Activated CD4-positive, alpha-beta T cell treated with anti-CD3 and anti-CD28 coated beads, Interleukin-2, amount 50 U/mL, for 24 hours (primary cell): Measurements from ENCODE around the gene TMBIM4.

ENCODE experiments used
- DNase-seq, 2 donors: peaks; one replicate each; pipeline ENCODE4 v3.0.0-alpha.2; 2020; ENCODE audit warnings: low read depth in 1 of 2, low spot score in 1 of 2

The TMBIM4 gene

DNA sequence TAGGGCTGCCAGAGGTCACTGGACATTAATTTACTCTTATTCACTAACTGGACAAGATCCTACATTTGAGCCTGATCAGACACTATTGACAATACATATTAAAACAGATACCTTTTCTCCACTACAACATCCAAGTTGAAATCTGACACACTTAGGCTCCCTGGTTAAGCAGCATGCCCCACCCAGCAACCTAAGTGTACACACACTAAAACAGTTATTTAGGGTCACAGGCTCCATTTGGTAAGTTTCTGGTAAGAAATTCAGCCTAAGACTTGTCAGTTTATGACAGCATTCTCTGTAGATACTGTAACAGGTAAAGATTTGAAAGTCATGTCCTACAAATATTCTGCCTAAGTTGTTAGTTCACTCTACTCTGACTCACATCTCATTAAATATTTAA is 27.0 kb downstream of the TMBIM4 start:
- DNase-seq = no peak

DNA sequence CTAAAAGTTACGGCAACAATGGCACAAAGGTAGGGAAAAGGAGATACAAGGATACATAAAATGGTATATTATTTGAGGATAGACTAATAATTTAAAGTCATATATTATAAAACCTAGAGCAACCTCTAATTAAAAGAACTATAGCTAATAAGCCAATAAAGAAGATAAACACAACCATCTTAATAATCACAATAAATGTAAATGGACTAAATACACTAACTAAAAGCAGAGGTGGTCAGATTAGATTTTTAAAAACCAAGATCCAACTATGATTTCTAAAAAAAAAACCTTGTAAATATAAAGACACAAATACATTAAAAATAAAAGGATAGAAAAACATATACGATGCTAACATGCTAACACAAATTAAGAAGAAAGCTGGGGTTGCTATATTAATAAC is 28.5 kb downstream of the TMBIM4 start:
- no peak for DNase-seq

DNA sequence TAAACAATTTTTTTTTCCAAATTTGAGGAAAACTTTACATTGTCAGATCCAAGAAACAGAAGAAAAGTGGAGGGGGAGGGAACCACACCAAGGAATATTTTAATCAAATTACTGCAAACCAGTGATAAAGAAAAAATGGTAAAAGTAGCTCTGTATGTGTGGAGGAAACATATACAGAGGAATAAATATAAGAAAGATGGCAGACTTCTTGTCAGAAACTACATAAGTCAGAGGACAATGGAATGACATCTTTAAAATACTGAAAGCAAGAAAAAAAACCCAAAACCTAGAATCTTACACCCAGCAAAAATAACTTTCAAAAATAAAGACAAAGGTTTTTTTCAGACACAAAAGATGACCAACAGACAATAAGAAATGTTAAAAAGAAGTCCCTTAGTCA is 29.1 kb downstream of the TMBIM4 start:
- DNase-seq = no peak

DNA sequence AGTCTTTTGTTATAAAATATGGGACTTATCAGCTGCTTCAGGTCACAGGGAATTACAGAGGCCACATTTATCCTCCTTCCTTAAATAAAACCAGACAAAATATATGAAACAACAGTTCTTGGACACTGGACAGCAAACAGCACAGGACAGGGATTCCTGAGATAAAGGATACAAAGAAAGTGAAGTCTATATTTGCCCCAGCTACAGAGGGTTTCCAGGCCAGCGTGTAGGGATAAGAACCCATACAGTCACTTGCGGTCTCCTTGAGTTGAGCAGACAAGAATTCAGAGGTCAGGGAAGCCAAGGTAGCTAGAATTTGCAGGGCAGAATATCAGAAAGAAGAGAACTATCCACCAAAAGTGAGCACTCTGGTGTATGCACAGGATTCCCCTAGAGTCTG is 30.5 kb downstream of the TMBIM4 start:
- DNase-seq = no peak

DNA sequence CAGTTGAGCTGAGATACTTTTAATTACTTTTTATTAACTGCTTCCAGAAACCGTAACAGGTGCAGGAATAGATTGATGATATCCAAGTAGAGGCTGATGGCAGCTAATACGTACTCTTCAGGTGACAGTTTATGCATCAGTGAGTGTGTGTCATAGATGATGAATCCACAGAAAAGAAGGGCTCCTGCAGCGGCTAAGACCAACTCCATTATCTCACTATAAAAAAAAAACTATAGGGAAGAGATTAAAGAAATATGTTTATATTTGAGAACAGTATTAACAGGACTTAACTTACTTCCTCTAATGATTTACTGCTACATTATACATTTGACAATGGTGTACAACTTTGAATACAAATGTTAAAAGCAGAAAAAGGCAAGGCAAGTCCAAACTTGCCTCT is 31.9 kb downstream of the TMBIM4 start:
- no peak for DNase-seq

DNA sequence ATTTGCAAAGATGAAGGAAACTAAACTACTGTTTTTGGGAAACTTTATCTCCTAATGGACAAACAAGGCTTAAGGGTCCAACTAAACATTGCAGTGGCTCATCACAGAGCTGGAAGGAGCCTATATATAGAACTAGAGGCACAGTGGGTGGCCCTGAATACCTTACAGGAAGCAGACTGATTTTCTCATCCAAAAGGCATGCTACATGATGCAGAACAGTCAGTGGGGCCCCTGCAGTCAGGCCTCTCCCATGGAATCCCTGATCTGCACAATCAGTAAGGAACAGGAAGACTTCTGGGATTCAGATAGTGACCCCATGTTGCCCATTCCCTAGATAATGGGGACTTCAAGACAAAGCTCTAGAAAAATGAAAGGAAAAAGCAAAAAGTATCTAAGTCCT is 37.4 kb downstream of the TMBIM4 start:
- no peak for DNase-seq

DNA sequence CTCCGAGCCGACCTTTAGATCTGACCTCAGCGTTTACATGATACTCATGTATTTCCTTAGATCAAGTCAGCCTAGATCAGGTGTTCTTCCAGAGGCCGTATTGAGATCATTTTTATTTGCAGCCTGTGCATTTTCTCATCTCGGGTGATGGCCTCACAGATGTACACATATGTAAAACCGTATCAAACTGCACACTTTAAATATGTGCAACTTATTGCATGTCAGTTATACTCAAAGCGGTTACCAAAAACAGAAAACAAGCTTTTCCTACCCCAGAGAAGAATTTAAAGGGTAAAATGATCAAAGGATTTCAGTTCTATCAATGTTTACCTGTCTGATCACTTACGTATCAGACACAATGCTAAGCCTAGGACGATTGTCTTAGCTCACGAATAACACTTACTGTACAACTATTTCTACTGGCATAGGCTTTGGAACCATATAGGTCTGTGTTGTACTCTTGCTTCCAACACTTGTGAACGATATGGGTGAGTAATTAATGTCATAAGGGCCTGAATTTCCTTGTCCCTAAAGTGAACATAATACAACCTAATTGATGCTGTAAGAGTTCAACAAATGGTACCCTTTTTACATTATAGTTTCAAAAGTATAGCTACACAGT is 38.6 kb downstream of the TMBIM4 start:
- DNase-seq = no peak

DNA sequence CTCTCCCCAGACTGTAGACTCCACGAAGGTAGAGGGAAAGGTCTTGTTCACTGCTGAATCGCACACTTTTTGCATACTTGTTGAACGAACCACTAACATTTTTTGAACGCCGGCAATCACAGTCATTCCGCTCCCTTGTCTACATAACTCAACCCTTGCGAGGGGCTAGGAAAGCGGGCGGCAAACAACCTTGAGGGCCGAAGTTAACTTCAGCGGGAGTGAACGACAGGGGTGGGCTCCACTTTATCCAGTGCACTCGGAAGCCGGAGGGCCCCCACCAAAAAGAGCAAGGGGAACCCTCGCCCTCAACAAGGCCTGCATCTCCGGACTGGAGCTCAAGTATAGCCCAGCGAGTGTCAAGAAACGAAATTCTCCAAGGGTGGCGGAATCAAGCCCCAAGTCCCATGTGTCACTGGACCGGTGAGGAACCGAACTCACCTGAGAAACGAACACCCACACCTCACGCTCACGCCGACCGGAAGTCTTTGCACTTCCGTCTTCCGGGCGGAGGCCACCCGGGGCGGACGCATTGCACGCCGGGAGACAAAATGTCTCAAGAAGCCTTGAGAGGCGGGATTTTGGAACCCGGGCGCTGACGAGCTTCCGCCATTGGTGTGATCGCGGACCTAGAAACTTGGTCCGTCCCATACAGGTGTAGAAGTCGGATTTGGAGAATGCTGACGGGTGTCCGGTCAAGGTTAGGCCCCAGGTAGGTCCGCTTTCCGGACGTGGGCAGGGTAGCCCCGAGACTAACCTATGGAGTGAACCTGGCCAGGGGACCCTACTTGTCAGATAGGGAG is 39.3 kb downstream of the TMBIM4 start, which contains the start of gene LLPH:
LLPH (minus strand) TSS at position 484 of the 800 bp plus-strand sequence. CDS start 1,644 bp downstream, outside the sequence.
- peak; percentile 79 to 89 for DNase-seq

DNA sequence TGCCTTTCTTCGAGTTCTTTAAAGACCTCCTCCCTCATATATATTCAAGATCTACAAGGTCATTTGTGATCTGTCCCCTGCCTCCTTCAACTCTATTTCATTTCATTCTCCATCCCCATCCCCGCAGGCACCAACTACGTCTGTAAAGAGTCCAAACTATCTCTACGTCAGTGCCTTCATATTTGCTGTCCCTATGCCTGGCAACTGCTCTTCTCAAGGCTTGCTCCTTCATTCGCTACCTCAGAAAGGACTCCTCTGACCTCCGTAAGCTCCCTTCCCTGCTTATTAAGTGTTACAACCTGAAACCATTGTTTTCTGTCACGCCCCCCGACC is 39.9 kb downstream of the TMBIM4 start:
- no peak for DNase-seq

DNA sequence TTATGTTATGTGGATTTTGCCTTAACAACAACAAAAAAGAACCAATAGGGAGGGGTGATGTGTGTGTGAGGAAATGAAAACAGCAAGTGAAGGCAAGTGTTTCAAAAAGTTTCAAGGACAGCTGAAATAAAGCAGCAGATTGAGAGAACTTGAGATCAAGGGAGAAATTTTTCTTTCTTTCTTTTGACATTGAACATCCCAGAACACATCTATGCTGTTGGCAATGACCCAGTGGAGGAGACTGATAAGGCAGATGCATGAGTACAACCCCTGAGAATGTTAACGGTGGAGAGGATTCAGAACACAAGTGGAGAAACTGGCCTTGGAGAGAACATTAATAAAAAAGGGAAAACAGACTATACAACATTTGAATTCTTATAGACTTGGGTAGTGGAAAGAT is 42.1 kb downstream of the TMBIM4 start:
- no peak for DNase-seq

DNA sequence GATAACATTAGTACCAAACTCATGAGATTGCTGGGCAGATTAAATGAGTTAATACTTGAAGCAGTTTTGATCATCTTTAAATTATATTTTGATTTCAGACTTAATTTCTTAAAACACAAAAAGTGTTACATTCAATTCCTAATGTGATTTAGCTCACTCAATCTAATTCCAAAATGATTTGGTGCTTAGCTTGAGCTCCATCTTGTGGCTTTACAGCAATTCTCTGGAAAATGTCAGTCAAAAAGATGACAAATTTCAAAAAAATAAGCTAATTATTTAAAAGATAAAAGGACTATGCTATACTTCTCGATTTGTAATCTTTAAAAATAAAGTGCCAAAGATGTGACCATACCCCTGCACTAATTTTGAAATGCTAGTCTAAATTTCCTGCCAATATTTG is 49.3 kb downstream of the TMBIM4 start:
- DNase-seq = no peak

DNA sequence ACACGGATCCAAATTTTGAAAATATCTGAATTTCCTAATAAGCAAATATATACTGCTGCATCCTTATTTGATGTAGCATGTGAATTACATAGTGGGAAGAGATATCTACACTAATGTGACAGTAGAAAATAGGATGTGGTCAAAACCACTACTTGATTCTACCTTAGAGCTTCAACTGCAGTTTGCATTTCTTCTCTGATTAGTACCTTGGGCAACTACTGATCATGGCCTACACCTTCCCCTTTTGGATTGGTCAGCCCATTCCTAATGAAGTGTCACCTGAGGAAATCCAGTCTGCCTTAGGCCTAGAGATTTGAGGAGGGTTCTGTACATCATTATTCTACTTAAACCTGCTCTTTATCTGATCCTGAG is 49.9 kb downstream of the TMBIM4 start:
- no peak for DNase-seq

DNA sequence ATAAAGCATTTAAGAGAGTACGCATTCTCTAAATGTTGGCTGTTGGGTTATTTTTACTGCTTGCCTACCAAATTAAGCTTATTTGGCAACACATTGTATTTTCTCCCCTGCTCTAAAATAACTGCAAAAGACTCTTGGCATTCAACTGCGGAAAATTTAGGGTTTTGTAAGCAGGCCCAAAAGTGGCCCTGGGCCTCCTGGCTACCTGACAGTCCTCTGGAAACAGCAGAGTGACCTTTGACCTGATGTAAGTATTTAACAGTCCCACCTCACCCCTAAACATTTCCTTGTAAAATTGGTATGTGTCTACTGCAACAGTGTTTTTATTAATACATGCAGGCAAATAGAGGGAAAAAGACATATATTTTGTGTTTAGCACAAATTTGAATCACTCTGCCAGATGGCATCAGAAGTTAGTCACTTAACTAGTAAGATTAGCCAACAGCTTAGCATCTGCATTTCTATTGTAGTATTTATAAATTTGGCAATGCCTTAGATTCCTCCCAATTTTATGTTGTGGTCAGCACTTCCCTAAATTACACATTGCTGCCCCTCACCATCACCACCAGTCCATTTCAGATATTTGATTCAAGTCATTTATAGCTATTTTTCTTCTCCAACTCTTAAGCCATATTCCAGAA is 50.4 kb downstream of the TMBIM4 start:
- no peak for DNase-seq

DNA sequence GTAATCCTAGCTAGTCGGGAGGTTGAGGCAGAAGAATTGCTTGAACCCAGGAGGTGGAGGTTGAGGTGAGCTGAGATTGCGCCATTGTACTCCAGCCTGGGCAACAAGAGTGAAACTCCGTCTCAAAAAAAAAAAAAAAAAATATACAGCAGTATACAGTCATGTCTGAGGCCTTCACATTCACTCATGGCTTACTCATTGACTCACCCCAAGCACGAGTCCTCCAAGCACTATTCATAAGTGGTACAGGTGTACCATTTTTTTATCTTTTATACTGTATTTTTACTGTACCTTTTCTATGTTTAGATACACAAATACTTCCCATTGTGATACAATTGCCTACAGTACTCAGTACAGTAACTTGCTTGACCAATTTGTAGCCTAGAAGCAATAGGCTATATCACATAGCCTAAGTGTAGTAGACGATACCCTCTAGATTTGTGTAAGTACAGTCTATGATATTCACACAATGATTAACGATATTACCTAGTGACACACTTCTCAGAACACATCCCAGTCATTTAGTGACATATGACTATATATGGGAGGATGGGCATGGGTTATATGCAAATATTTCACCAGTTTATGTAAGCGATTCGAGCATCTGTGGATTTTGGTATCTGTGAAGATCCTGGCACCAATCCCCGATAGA is 51.4 kb downstream of the TMBIM4 start:
- DNase-seq = no peak

DNA sequence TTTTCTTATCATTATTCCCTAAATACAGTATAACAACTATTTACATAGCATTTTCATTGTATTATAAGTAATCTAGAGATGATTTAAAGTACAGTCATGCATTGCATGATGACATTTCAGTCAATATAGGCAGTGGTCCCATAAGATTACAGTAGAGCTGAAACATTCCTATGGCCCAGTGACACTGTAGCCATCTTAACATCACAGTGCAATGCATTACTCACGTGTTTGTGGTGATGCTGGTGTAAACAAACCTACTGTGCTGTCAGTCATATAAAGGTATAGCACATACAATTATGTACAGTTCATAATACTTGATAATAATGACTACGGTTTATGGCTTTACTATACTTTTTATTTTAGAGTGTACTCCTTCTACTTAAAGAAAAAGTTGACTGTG is 52.6 kb downstream of the TMBIM4 start:
- DNase-seq = no peak

DNA sequence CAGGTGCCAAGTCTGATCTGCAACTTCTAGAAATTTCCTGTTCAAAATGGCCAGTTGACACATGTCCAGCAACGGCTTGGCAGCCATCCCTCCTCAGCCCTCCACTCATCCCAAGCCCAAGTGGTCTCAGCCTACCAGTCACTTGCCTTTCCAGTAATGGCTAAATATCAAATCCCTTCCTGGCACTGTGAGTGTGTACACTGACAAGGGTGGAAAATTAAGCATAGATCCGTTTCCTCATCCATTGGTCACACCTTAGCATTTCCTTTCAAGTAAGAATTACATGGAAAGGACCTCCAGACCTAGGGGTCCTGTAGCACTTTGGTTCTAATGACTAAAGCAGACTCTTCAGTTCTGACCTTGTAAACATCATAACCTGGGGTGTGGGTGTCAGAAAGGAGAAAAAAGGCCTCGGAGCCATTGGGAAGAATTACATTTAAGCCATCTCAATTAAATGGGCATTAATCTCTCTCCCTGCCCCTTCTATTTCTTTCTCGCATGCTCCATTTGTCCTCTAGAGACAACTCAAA is 54.7 kb downstream of the TMBIM4 start:
- no peak for DNase-seq

DNA sequence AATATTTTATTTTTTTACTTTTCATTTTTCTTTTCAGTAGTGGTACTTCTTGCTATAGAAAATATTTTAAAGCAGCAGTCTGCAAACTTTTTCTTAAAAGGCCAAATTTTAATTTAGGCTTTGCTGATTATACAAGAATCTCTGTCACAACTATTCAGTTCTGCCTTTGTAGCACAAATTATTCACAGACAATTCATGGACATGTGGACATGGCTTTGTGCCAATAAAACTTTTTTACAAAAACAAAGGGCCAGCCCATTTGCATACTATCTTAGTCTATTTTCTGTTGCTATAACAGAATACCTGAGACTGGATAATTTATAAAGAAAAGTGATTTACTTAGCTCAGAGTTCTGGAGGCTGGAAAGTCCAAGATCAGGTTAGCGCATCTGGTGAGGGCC is 56.3 kb downstream of the TMBIM4 start:
- DNase-seq = no peak

DNA sequence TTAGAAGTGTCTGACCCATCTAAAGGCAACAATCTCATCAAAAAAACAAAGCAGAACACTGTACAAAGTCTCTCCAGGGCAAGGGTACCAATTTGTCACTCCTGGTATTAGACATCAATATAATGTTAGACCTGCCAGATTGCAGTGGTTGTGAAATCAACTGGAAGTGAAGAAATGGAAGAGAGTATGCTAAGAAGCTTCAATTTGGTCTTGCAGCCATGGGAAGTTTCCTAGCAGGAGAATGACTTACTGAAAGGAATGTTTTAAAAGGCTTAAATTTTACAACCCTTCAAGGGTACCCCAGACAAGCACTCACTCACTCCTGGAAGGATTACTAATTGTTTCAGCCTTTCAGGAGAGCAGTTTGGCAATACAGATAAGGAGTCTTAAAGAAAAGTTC is 58.2 kb downstream of the TMBIM4 start:
- DNase-seq = no peak

DNA sequence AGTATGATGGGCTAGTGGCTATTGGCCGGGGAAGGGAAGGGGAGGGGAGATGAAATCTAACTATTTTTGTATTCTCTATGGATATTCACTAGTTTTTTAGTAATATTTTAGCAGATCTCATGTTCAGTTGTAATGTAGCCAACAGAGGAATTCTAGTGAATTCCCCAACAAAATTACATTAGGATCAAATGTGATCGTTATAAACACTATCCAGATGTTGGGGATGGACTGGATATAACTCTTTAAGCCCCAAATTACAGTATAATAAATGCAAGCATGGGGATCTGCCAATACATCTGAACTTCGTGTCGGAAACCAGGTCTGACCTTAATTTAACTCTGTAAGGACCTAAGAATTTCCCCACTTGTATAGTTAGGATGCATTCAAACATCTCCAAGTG is 60.7 kb downstream of the TMBIM4 start:
- no peak for DNase-seq

DNA sequence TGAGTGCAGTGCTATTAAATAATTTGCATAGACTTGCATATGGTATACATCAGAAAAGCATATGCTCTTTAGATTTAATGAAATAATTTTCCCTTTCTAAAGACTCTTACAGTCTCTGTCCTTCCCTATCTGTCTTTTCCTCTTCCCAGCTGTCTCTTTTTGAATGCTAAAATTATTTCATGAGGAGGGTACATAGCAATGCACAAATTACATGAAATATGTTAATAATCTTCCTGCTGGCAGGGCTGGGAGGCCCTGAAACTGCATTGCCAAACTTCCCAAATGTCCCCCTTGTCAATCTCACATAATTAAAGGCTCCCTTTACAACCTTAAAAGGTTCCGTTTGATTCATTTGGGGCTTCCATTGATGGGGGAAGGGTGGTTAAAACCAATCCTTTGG is 61.4 kb downstream of the TMBIM4 start:
- DNase-seq = no peak

DNA sequence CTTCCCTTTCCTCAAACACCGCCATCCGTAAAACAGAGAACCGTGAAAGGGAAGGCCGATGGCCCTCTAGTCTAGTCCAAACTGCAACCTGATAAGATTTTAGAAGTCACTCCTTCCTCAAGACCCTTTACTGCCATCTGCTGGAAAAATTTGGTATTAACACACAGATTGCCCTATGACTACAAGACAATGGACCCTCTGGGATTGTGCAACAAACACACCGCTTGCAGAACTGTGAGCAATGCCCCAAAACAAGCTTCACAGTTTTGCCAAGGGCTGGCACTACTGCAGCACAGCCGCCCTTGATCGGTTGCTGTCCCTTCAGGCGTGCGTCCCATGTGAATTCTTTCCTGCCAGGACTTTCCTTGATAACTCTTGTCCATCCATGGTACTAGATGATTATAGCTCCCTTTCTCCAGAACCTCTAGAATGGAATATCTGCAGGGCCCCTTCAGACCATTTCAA is 62.3 kb downstream of the TMBIM4 start:
- DNase-seq = peak in 1 of 2 donors; percentile 74
